T-helper 17 cell (primary cell): Measurements from ENCODE around the gene RILPL2. TPM values are rescaled to one million over a fixed set of nuclear protein-coding genes. Genes with fewer than 3 reads are reported as not detected.
A peak's percentile ranks its signal among the peaks of the same experiment; 100 is the strongest.
"Not testable (repeated sequence)": the region's sequence is repeated elsewhere in the genome, so short reads cannot be mapped to it uniquely, and the experiment has no call there.

Experiments
- ATAC-seq: fragments of 150-1000 bp; cut with Tn5 transposase; 2 replicates; pipeline ENCODE4 v1.10.0; 2021; ENCODE audit warnings: mild to moderate bottlenecking, moderate library complexity
- DNase-seq, 3 donors: peaks; one replicate each; pipeline versions ENCODE4 v3.0.0 to v3.0.0-alpha.2; 2020 to 2021
- H3K9me3 ChIP-seq: one replicate; pipeline ENCODE4 v1.7.0; 2013; ENCODE audit warnings: low read length, mild to moderate bottlenecking; ENCODE audit not compliant: control insufficient read depth, poor library complexity, severe bottlenecking
- H3K27ac Mint-ChIP-seq: one replicate; pipeline ENCODE4 v1.8.0; 2022; ENCODE audit warnings: mild to moderate bottlenecking, moderate library complexity, mixed read lengths
- H3K27me3 Mint-ChIP-seq: one replicate; pipeline ENCODE4 v1.8.0; 2022; ENCODE audit warnings: mixed read lengths
- H3K36me3 Mint-ChIP-seq: one replicate; pipeline ENCODE4 v1.8.0; 2022; ENCODE audit warnings: low read depth, mixed read lengths
- H3K4me1 Mint-ChIP-seq: one replicate; pipeline ENCODE4 v1.8.0; 2022; ENCODE audit warnings: mild to moderate bottlenecking, mixed read lengths
- H3K4me3 Mint-ChIP-seq: one replicate; pipeline ENCODE4 v1.8.0; 2022; ENCODE audit warnings: mild to moderate bottlenecking, moderate library complexity, mixed read lengths
- total RNA-seq, 4 donors: library from RNA in 2 of 4; stranded (reverse) in 2 of 4; gene quantifications; one replicate each; pipeline ENCODE4 v1.2.3 and lab custom pipeline; 2022 to 2026

Gene RILPL2
- 10 to 100 TPM in 1 of 2 donors, 1 to 10 TPM in 1; 9.6 to 11.8 TPM for total RNA-seq
- total RNA-seq (lab: John Stamatoyannopoulos, UW), result 46.6 to 49.5 reads per million in 2 donors

- H3K9me3 ChIP-seq, result no peaks in the 10 kb centered on the region
- DNase-seq, result peak; percentile 88 to 92 (median 88)
- Mint-ChIP-seq H3K27me3 (no peaks in the 10 kb centered on the region), H3K27ac (peak within 1 kb of the TSS; percentile 96), H3K36me3 (peaks cover 2% of the 10 kb centered on the region), H3K4me3 (peak within 1 kb of the TSS; percentile 97), H3K4me1 (peaks cover 26% of the 10 kb centered on the region)
- ATAC-seq, result peak; percentile 86
Measured at GRCh38 chr12:123436017-123436964, at the start of gene RILPL2. Gene RILPL2, minus strand, starts transcription at chr12:123436684. Its CDS starts 264 bp downstream, at chr12:123436420.

- ATAC-seq (no peak), DNase-seq (no peak)
- Mint-ChIP-seq H3K4me1 (peaks cover 17% of the 10 kb centered on the region), H3K36me3 (no peaks in the 10 kb centered on the region), H3K4me3 (no peak overlapping the region), H3K27ac (no peak overlapping the region), H3K27me3 (no peaks in the 10 kb centered on the region)
- H3K9me3 ChIP-seq, result no peaks in the 10 kb centered on the region
Measured at GRCh38 chr12:123485756-123486155, 49.3 kb upstream of the RILPL2 start.

DNA sequence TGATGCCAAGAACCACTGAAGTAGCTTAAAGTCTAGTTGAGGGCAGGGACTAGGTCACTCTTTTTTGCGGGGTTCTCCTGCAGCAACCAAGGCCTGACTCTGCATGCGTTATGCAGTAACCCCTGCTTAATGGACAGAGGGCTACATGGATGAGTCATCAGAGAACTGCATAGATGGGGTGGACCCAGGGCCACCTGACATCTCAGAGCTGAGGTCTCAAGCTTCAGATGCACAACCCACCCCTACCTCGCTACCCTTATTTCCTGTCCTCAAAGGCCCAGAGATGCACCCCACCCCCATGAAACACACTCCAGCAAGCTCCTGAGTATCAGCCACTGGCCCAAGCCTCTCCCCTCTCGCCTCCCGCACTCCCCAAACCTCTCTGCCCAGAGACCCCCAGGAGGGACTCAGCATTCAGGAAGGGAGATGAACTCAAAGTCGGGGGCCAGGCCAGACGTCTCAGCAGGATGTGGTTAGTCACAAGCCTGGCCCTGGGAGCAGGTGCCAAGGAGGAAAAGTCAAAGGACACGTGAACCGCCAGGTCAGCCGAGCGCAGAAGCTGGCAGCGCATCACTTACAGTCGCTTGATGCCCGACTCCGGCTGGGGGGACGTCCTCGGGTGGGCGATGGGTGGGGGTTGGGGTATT, 47.2 kb upstream of the RILPL2 start:
- H3K9me3 ChIP-seq, result no peaks in the 10 kb centered on the region
- Mint-ChIP-seq H3K27ac (peak overlapping the region; percentile 37), H3K4me1 (peaks cover 17% of the 10 kb centered on the region), H3K4me3 (no peak overlapping the region), H3K27me3 (no peaks in the 10 kb centered on the region), H3K36me3 (no peaks in the 10 kb centered on the region)
- ATAC-seq, result peak; percentile 20
- no peak for DNase-seq

DNA sequence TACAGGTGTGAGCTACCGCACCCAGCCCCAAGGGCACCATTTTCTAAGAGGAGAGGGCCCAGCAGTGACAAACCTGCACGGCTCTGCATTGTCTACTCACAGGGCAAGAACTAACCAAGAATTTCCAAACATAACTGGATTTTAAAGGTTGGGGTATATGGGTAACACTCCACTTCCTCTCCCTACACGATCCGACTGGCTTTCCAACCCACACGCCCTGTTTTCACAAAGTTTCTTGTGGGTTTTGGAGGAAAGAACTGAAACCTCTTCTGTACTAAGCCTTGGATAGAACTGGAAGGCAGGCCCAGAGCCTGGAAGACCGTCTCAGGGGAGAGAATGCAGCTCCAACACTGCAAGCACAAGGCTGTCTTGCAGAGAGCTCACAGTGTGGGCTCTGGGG, 46.4 kb upstream of the RILPL2 start:
- no peak overlapping the region for H3K4me3 Mint-ChIP-seq
- no peaks in the 10 kb centered on the region for H3K27me3 Mint-ChIP-seq
- DNase-seq (no peak), ATAC-seq (no peak)
- no peaks in the 10 kb centered on the region for H3K9me3 ChIP-seq
- H3K4me1 Mint-ChIP-seq, result peaks cover 17% of the 10 kb centered on the region
- H3K27ac Mint-ChIP-seq, result peak overlapping the region; percentile 37
- H3K36me3 Mint-ChIP-seq, result no peaks in the 10 kb centered on the region

DNA sequence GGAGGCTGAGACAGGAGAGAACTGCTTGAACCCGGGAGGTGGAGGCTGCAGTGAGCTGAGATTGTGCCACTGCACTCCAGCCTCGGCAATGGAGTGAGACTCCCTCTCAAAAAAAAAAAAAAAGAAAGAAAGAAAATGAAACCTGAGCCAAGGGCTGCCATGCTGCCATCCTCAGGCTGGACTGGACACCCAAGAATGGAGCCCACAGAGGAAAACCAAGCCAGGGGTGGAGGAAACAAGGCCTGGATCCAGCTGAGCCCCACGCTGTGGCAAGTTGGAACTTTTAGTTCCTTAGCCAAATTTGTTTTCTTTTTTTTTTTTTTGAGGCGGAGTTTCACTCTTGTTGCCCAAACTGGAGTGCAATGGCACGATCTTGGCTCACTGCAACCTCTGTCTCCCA, 44.8 kb upstream of the RILPL2 start:
- Mint-ChIP-seq H3K4me1 (peaks cover 17% of the 10 kb centered on the region), H3K27ac (peak overlapping the region; percentile 54)
- not testable (repeated sequence) for H3K27me3 Mint-ChIP-seq, H3K36me3 Mint-ChIP-seq, H3K4me3 Mint-ChIP-seq, DNase-seq, H3K9me3 ChIP-seq, ATAC-seq

DNA sequence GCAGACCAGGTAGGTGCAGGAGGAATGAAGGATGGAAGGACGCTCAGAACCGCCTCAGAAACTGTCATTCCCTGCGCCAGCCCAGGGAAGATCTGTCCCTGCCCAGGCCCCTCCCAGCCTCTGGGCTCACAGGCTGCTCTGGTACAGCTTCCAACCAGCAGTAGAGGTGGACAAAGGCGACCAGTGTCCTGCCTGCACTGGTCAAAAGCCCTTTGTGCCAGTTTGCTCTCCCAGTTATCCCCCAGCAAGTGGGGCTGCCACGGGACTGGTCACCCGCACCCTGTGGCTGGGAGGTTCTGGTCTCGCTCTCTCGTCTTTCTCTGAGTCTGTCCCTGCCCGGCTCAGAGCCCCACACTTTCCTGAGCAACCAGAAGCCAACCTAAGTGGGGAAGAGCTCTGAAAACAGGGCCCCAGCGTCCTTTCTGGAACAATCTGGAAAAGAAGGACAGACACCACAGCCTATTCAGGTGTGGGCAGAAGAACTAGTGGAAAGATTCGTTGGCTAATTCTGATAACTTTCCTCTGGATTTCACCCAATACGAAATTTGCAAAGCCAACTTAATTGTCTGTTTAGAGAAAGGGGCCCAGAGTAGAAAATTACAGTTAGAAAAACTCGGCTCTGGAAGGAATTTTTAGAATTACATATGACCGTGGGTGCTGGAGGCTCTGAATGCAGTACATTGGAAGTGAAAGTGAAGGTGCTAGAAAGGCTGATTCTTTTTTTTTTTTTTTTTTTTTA, 43.1 kb upstream of the RILPL2 start:
- H3K4me1 Mint-ChIP-seq, result peaks cover 21% of the 10 kb centered on the region
- no peak overlapping the region for H3K4me3 Mint-ChIP-seq
- H3K27ac Mint-ChIP-seq, result no peak overlapping the region
- ATAC-seq, result no peak
- H3K9me3 ChIP-seq, result no peaks in the 10 kb centered on the region
- H3K27me3 Mint-ChIP-seq, result no peaks in the 10 kb centered on the region
- H3K36me3 Mint-ChIP-seq, result no peaks in the 10 kb centered on the region
- DNase-seq, result no peak

GRCh38 chr12:123478762-123479161, 42.3 kb upstream of the RILPL2 start:
- no peaks in the 10 kb centered on the region for H3K36me3 Mint-ChIP-seq
- ATAC-seq, result no peak
- H3K4me1 Mint-ChIP-seq, result peaks cover 17% of the 10 kb centered on the region
- no peak overlapping the region for H3K4me3 Mint-ChIP-seq
- H3K27me3 Mint-ChIP-seq, result no peaks in the 10 kb centered on the region
- no peak for DNase-seq
- no peaks in the 10 kb centered on the region for H3K9me3 ChIP-seq
- peak overlapping the region; percentile 21 for H3K27ac Mint-ChIP-seq

DNA sequence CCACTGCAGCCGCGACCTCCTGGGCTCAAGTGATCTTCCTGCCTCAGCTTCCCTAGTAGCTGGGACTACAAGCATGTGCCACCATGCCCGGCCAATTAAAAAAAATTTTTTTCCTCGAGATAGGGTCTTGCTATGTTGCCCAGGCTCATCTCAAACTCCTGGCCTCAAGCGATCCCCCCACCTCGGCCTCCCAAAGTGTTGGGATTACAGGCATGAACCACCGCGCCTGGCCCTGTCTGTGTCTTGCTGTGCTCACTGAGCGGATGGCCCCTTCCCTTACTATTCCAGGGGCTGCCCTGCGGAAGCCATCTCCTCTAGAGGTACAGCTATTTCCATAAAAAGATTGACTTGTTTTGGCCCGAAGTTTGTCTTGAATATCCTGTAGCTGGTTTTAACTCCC, 41.6 kb upstream of the RILPL2 start:
- H3K27ac Mint-ChIP-seq, result no peak overlapping the region
- H3K36me3 Mint-ChIP-seq, result no peaks in the 10 kb centered on the region
- no peaks in the 10 kb centered on the region for H3K27me3 Mint-ChIP-seq
- no peak for DNase-seq
- no peak for ATAC-seq
- H3K4me1 Mint-ChIP-seq, result peaks cover 15% of the 10 kb centered on the region
- H3K4me3 Mint-ChIP-seq, result no peak overlapping the region
- H3K9me3 ChIP-seq, result no peaks in the 10 kb centered on the region

DNA sequence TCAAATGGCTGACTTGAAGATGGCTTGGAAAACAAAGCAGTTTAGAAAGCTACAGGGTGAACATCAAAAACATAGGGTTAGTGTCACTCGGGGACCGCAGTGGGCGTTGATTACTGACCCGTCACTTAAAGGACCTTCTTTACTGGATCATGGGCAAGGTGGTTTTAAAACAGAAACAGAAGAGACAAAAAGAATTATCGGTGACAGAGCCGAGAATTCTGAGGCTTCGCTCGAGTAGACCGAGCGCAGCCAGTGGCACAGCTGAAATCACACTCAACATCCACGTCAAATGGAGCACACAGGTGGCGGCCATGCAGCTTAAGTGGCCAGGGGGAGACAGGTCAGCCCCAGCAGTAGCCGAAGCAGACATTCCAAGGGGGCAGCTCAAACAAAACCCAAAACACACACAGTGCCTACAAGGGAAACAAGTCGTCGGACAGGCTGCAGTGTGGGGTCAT, 38.8 kb upstream of the RILPL2 start:
- peaks cover 16% of the 10 kb centered on the region for H3K4me1 Mint-ChIP-seq
- no peaks in the 10 kb centered on the region for H3K27me3 Mint-ChIP-seq
- ATAC-seq (no peak), DNase-seq (no peak)
- H3K36me3 Mint-ChIP-seq, result no peaks in the 10 kb centered on the region
- H3K9me3 ChIP-seq, result no peaks in the 10 kb centered on the region
- H3K4me3 Mint-ChIP-seq, result peak overlapping the region; percentile 59
- H3K27ac Mint-ChIP-seq, result peak overlapping the region; percentile 93

DNA sequence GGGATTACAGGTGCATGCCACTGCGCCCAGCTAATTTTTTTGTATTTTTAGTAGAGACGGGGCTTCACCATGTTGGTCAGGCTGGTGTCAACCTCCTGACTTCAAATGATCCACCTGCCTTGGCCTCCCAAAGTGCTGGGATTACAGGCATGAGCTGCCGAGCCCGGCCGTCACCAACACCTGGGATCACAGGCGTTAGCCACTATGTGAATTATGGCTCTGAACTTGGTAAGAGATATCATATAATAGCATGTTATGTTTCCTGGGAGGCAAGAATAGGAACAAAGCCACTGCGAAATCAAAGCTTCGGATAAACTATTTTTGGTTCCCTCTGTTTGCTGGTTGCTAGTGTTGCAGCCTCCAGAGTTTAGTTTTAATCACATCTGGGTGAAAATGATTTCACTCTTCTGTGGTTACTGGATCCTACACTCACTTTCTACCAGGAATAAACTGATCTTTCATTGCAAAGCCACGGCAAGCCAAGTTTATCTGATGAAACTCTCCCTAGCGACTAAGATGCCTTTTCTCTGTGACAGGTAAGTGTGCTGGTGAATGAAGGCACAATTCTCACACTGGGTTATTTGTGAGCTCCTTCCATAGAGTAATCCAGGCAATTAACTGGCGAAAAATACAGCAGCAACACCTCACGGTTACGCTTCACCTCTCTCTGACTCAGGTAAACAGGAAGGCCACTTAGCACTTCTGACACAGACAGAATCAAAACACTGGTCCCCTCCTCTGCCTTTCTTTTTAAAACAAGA, 38.2 kb upstream of the RILPL2 start:
- Mint-ChIP-seq H3K27ac (peak overlapping the region; percentile 93), H3K4me1 (peaks cover 16% of the 10 kb centered on the region), H3K36me3 (no peaks in the 10 kb centered on the region), H3K27me3 (no peaks in the 10 kb centered on the region), H3K4me3 (peak overlapping the region; percentile 59)
- DNase-seq, result no peak
- ATAC-seq, result peak; percentile 76
- no peaks in the 10 kb centered on the region for H3K9me3 ChIP-seq

GRCh38 chr12:123472438-123472849, 36.0 kb upstream of the RILPL2 start:
- no peak for ATAC-seq
- no peaks in the 10 kb centered on the region for H3K9me3 ChIP-seq
- no peaks in the 10 kb centered on the region for H3K27me3 Mint-ChIP-seq
- H3K27ac Mint-ChIP-seq, result peak overlapping the region; percentile 69
- H3K4me3 Mint-ChIP-seq, result no peak overlapping the region
- H3K36me3 Mint-ChIP-seq, result no peaks in the 10 kb centered on the region
- no peak for DNase-seq
- H3K4me1 Mint-ChIP-seq, result peaks cover 19% of the 10 kb centered on the region

DNA sequence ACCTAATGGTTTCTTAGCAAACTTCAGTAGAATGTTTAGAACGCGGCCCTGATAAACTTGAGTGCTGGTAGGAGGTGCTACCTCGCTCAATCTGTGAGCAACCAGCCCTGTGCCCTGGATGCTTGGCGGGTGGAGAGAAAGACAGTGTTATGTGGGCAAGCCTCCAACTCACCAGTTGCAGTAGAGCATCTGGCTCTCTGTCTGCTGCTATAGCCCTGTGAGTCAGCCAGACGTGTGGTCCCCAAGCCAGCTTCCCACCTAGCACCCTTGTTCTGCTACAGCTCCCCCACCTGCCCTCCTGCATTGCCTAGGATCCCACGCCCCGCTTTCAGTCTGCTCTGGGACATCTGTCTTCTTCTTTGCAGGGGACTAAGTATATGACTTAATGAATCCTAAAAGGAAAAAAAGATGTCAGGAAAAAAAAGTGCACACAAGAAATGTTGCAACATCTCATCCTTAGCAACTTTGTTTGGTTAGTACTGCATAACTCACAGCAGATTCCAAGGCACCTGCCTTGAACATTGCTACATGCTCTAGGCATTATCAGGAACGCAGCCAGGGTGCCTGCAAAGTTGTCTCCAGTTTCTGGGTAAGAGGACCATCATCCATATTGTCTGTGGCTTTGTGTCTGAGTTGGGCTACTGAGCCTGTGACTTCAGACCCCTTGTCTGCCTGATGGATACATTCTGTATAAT, 35.0 kb upstream of the RILPL2 start:
- Mint-ChIP-seq H3K4me3 (no peak overlapping the region), H3K27ac (no peak overlapping the region), H3K27me3 (no peaks in the 10 kb centered on the region), H3K4me1 (peaks cover 19% of the 10 kb centered on the region), H3K36me3 (no peaks in the 10 kb centered on the region)
- no peaks in the 10 kb centered on the region for H3K9me3 ChIP-seq
- ATAC-seq (no peak), DNase-seq (no peak)
